IMR-90 (cell line): ENCODE data around the gene SBSN. TPM values are rescaled to one million over a fixed set of nuclear protein-coding genes. Genes with fewer than 3 reads are reported as not detected.

Experiments used
- ATAC-seq: fragments of 200-7000 bp; cut with Tn5 transposase; 2 replicates; pipeline ENCODE4 v1.9.1; 2020; ENCODE audit warnings: low read depth, mild to moderate bottlenecking, moderate library complexity
- BruUV-seq: library from RNA; stranded (reverse); fragments of 400-500 nt; replicated peaks from 2 replicates; lab custom pipeline; 2021; lab: Mats Ljungman, UMichigan
- CTCF ChIA-PET: fragments of 300-600 bp; formaldehyde crosslinking; extraction: SDS; loops from one replicate; lab custom pipeline; 2021; ENCODE audit warnings: antibody characterized with exemption; lab: Yijun Ruan, JAX
- POLR2A ChIA-PET: fragments of 300-600 bp; sonication (Branson Sonifier 250); formaldehyde crosslinking; loops from one replicate; lab custom pipeline; 2022; ENCODE audit warnings: antibody characterized with exemption; ENCODE audit not compliant: unreplicated experiment; lab: Charles Lee
- DNase-seq: peaks from one replicate; pipeline ENCODE4 v3.0.0; 2013
- H2AFZ ChIP-seq: replicated peaks from 2 replicates; pipeline ENCODE3; 2013; ENCODE audit warnings: low read length, mild to moderate bottlenecking; ENCODE audit not compliant: poor library complexity
- H2AK5ac ChIP-seq: 2 replicates; pipeline ENCODE4 v1.6.1; 2013; ENCODE audit warnings: low read depth, low read length, inconsistent platforms
- H2AK9ac ChIP-seq: replicated peaks from 2 replicates; pipeline ENCODE3; 2013; ENCODE audit warnings: mild to moderate bottlenecking, low read depth, low read length, moderate library complexity; ENCODE audit not compliant: poor library complexity
- H2BK120ac ChIP-seq: 2 replicates; pipeline ENCODE4 v1.6.1; 2013; ENCODE audit warnings: low read depth, low read length, inconsistent platforms
- H2BK15ac ChIP-seq: 3 replicates; pipeline ENCODE4 v1.6.1; 2013; ENCODE audit warnings: low read depth, low read length, inconsistent platforms
- H2BK20ac ChIP-seq: 2 replicates; pipeline ENCODE4 v1.6.1; 2013; ENCODE audit warnings: low read depth, mild to moderate bottlenecking, inconsistent platforms, low read length, moderate library complexity
- H2BK5ac ChIP-seq: 2 replicates; pipeline ENCODE4 v1.6.1; 2013; ENCODE audit warnings: mild to moderate bottlenecking, low read depth, low read length, inconsistent platforms; ENCODE audit not compliant: poor library complexity, severe bottlenecking
- H3K14ac ChIP-seq: replicated peaks from 2 replicates; pipeline ENCODE4 v1.6.1; 2013; ENCODE audit warnings: low read depth, low read length, inconsistent platforms
- H3K18ac ChIP-seq: 2 replicates; pipeline ENCODE4 v1.6.1; 2013; ENCODE audit warnings: low read depth, low read length, control low read depth
- H3K23ac ChIP-seq: 2 replicates; pipeline ENCODE4 v1.6.1; 2013; ENCODE audit warnings: low read depth, low read length, inconsistent platforms
- H3K27ac ChIP-seq: 2 replicates; pipeline ENCODE4 v1.5.1; 2013; ENCODE audit warnings: mild to moderate bottlenecking, control low read depth, low read length; ENCODE audit not compliant: insufficient read depth
- H3K27me3 ChIP-seq: 2 replicates; pipeline ENCODE4 v1.6.1; 2013; ENCODE audit warnings: low read length; ENCODE audit not compliant: control insufficient read depth, insufficient read depth
- H3K36me3 ChIP-seq: 2 replicates; pipeline ENCODE4 v1.6.1; 2013; ENCODE audit warnings: low read length, mixed read lengths; ENCODE audit not compliant: control insufficient read depth, insufficient read depth
- H3K4ac ChIP-seq: 2 replicates; pipeline ENCODE4 v1.6.1; 2013; ENCODE audit warnings: low read depth, low read length, inconsistent platforms
- H3K4me1 ChIP-seq: 2 replicates; pipeline ENCODE4 v1.6.1; 2013; ENCODE audit warnings: low read length, mixed read lengths; ENCODE audit not compliant: control insufficient read depth, insufficient read depth
- H3K4me2 ChIP-seq: 2 replicates; pipeline ENCODE4 v1.6.1; 2013; ENCODE audit warnings: low read depth, mild to moderate bottlenecking, control low read depth, low read length, moderate library complexity
- H3K4me3 ChIP-seq: 2 replicates; pipeline ENCODE4 v1.5.1; 2013; ENCODE audit warnings: low read depth, mild to moderate bottlenecking, control low read depth, low read length, moderate library complexity; ENCODE audit not compliant: insufficient read depth
- H3K56ac ChIP-seq: 2 replicates; pipeline ENCODE4 v1.6.1; 2013; ENCODE audit warnings: low read length, inconsistent platforms; ENCODE audit not compliant: insufficient read depth; ENCODE audit errors: extremely low read depth
- H3K79me1 ChIP-seq, 2 experiments: 2 replicates each; pipeline ENCODE4 v1.6.1; 2013; ENCODE audit warnings: low read length in 2 of 2, inconsistent platforms in 1 of 2, low read depth in 1 of 2
- H3K9ac ChIP-seq: 2 replicates; pipeline ENCODE4 v1.6.1; 2013; ENCODE audit warnings: low read depth, low read length, control low read depth
- H3K9me1 ChIP-seq: 2 replicates; pipeline ENCODE4 v1.6.1; 2013; ENCODE audit warnings: low read length, inconsistent platforms; ENCODE audit not compliant: insufficient read depth
- H3K9me3 ChIP-seq: 2 replicates; pipeline ENCODE4 v1.6.1; 2013; ENCODE audit warnings: low read length; ENCODE audit not compliant: control insufficient read depth, insufficient read depth
- H4K20me1 ChIP-seq: 2 replicates; pipeline ENCODE4 v1.6.1; 2013; ENCODE audit warnings: low read length, inconsistent platforms; ENCODE audit not compliant: insufficient read depth
- H4K5ac ChIP-seq: 2 replicates; pipeline ENCODE4 v1.6.1; 2013; ENCODE audit warnings: mild to moderate bottlenecking, low read depth, low read length, control low read depth
- H4K8ac ChIP-seq, 2 experiments: 2 replicates each; pipeline ENCODE4 v1.6.1; 2013; ENCODE audit warnings: low read depth in 2 of 2, low read length in 2 of 2, control low read depth in 1 of 2, inconsistent platforms in 1 of 2
- H4K91ac ChIP-seq: 2 replicates; pipeline ENCODE4 v1.6.1; 2013; ENCODE audit warnings: low read depth, low read length, inconsistent platforms; ENCODE audit not compliant: insufficient read depth
- BHLHE40 ChIP-seq: fragments of 150-350 bp; IDR thresholded peaks from 2 replicates; pipeline ENCODE4 v1.6.1; 2016; ENCODE audit warnings: mild to moderate bottlenecking, low read depth, low read length
- CEBPB ChIP-seq: IDR thresholded peaks from 2 replicates; pipeline ENCODE4 v1.6.1; 2012; ENCODE audit warnings: low read depth, low read length, improper control_type of control experiment
- CHD1 ChIP-seq: IDR thresholded peaks from 2 replicates; pipeline ENCODE4 v1.6.1; 2012; ENCODE audit warnings: low read depth, low read length, improper control_type of control experiment
- FOS ChIP-seq: fragments of 150-350 bp; IDR thresholded peaks from 2 replicates; pipeline ENCODE4 v1.6.1; 2016; ENCODE audit warnings: low read depth, low read length
- MAZ ChIP-seq: IDR thresholded peaks from 2 replicates; pipeline ENCODE4 v1.6.1; 2012; ENCODE audit warnings: low read depth, mild to moderate bottlenecking, low read length, improper control_type of control experiment, moderate library complexity, borderline replicate concordance
- MXI1 ChIP-seq: IDR thresholded peaks from 2 replicates; pipeline ENCODE4 v1.6.1; 2012; ENCODE audit warnings: low read depth, mild to moderate bottlenecking, low read length, moderate library complexity, borderline replicate concordance
- RCOR1 ChIP-seq: IDR thresholded peaks from 2 replicates; pipeline ENCODE4 v1.6.1; 2012; ENCODE audit warnings: mild to moderate bottlenecking, low read length, improper control_type of control experiment; ENCODE audit not compliant: insufficient replicate concordance
- RFX5 ChIP-seq: IDR thresholded peaks from 2 replicates; pipeline ENCODE4 v1.8.0; 2012; ENCODE audit warnings: low read depth, mild to moderate bottlenecking, low read length, moderate library complexity
- SMC3 ChIP-seq: fragments of 150-350 bp; IDR thresholded peaks from 2 replicates; pipeline ENCODE4 v1.6.1; 2016; ENCODE audit warnings: low read depth, mild to moderate bottlenecking, antibody characterized with exemption, low read length, moderate library complexity
- WGBS, 2 experiments: methylation state at CpG; one replicate each; pipeline versions ENCODE4 v1.1.5 to v1.1.7; 2013; ENCODE audit warnings: missing lambda C conversion rate in 2 of 2; ENCODE audit not compliant: insufficient read length in 1 of 2; ENCODE audit errors: extremely low coverage in 2 of 2; 5-methylcytosine and 5-hydroxymethylcytosine counted together
- dilution Hi-C: fragments of 300-500 bp; cut with HindIII; formaldehyde crosslinking; loops from one replicate; pipeline ENCODE4 v1.14.3; 2018; ENCODE audit warnings: low sequenced_read_pairs; ENCODE audit not compliant: unreplicated experiment
- in situ Hi-C: fragments of 300-500 bp; cut with MboI; formaldehyde crosslinking; loops from 3 replicates; pipeline ENCODE4 v1.14.3; 2019; ENCODE audit warnings: low sequenced_read_pairs, inconsistent platforms, mixed read lengths
- intact Hi-C: fragments of 100-400 bp; cut with micrococcal nuclease; formaldehyde crosslinking; loops from 2 replicates; pipeline ENCODE4 v1.10.0; 2022
- polyA plus RNA-seq, 3 experiments: library from polyadenylated mRNA; depleted of rRNA; stranded (reverse); fragments of >200 nt; gene quantifications; 2 replicates each; pipeline ENCODE4 v1.2.3, GENCODE V29; 2012; ENCODE audit warnings: low replicate concordance in 1 of 3
- total RNA-seq: library from RNA; depleted of rRNA; stranded (reverse); fragments of >200 nt; gene quantifications from 2 replicates; pipeline ENCODE4 v1.2.3, GENCODE V29; 2012
- TF ChIP-seq, protein P1 (sequence below): conservative IDR thresholded peaks from 2 replicates; pipeline ENCODE4 v1.5.1; 2012; ENCODE audit warnings: mild to moderate bottlenecking, low read depth, low read length, improper control_type of control experiment
- TF ChIP-seq, protein P2 (sequence below): fragments of 150-350 bp; IDR thresholded peaks from 2 replicates; pipeline ENCODE4 v1.6.1; 2016; ENCODE audit warnings: low read depth, mild to moderate bottlenecking, low read length, moderate library complexity, borderline replicate concordance

Gene SBSN
- total and polyA plus RNA-seq, 2 of the 4 experiments (the other 2 are of a cell fraction), result 0.72 to 6.4 TPM

DNA sequence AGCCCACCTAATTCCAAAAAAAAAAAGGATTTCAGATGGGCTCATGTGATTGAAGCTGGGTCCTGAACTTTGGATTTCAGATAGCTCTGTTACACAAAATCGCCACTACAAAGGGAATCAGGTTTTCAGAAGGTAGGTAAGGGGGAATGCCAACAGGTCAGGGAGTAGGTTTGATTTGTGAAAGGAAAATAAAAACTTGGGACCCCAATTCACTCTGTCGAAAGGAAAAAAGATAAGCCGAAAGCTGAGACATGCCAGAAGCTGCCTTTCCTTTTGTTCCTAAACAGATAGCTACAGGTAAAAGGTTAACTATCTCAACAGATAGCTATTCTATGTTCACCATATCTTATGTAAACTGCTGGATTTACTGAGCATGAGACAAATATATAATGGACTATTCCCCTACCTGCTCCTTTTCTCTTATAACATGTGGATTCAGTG lies 41.8 kb downstream of the SBSN start:
- H3K4me3 ChIP-seq, result no peak overlapping the region
- BruUV-seq, result no TSS peak
- DNase-seq (no peak), ATAC-seq (no peak)
- H2AFZ ChIP-seq, result no peak overlapping the region
- no peak overlapping the region for H3K23ac ChIP-seq
- H4K20me1 ChIP-seq, result no peaks in the 10 kb centered on the region
- CTCF ChIA-PET, result interaction anchor here (1.0 kb wide), 1 partner anchor 8 kb away, joined by 3 read pairs; no protein-coding TSS in a partner anchor
- H3K56ac ChIP-seq, result no peak overlapping the region
- in situ Hi-C loops, result no loop called here
- H3K36me3 ChIP-seq, result no peaks in the 10 kb centered on the region
- H3K9me3 ChIP-seq, result no peaks in the 10 kb centered on the region
- H2BK15ac ChIP-seq, result no peak overlapping the region
- H2BK120ac ChIP-seq, result no peak overlapping the region
- H3K14ac ChIP-seq, result no peak overlapping the region
- no peak overlapping the region for H2AK5ac ChIP-seq
- intact Hi-C loops, result no loop called here
- POLR2A ChIA-PET, result no interaction called here
- 80% methylated on average over 1 of the region's 3 CpGs; no CpG with 5 or more reads in 1 of the 2 experiments for WGBS, 2 experiments
- H3K9me1 ChIP-seq, result no peaks in the 10 kb centered on the region
- H4K5ac ChIP-seq, result no peak overlapping the region
- H3K9ac ChIP-seq, result no peak overlapping the region
- H3K18ac ChIP-seq, result no peak overlapping the region
- H2BK20ac ChIP-seq, result no peak overlapping the region
- H3K4me2 ChIP-seq, result no peak overlapping the region
- H3K4ac ChIP-seq, result no peak overlapping the region
- no peak overlapping the region for H4K8ac ChIP-seq
- no peaks in the 10 kb centered on the region for H3K4me1 ChIP-seq
- no peak for TF ChIP-seq MAZ
- TF ChIP-seq RFX5, result no peak
- TF ChIP-seq RCOR1, result no peak
- no peak for TF ChIP-seq CEBPB
- TF ChIP-seq, protein P1, sequence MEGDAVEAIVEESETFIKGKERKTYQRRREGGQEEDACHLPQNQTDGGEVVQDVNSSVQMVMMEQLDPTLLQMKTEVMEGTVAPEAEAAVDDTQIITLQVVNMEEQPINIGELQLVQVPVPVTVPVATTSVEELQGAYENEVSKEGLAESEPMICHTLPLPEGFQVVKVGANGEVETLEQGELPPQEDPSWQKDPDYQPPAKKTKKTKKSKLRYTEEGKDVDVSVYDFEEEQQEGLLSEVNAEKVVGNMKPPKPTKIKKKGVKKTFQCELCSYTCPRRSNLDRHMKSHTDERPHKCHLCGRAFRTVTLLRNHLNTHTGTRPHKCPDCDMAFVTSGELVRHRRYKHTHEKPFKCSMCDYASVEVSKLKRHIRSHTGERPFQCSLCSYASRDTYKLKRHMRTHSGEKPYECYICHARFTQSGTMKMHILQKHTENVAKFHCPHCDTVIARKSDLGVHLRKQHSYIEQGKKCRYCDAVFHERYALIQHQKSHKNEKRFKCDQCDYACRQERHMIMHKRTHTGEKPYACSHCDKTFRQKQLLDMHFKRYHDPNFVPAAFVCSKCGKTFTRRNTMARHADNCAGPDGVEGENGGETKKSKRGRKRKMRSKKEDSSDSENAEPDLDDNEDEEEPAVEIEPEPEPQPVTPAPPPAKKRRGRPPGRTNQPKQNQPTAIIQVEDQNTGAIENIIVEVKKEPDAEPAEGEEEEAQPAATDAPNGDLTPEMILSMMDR, result no peak
- TF ChIP-seq, protein P2, sequence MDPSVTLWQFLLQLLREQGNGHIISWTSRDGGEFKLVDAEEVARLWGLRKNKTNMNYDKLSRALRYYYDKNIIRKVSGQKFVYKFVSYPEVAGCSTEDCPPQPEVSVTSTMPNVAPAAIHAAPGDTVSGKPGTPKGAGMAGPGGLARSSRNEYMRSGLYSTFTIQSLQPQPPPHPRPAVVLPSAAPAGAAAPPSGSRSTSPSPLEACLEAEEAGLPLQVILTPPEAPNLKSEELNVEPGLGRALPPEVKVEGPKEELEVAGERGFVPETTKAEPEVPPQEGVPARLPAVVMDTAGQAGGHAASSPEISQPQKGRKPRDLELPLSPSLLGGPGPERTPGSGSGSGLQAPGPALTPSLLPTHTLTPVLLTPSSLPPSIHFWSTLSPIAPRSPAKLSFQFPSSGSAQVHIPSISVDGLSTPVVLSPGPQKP, result no peak
- TF ChIP-seq BHLHE40, result no peak
- no peak for TF ChIP-seq MXI1
- no peak for TF ChIP-seq SMC3
- TF ChIP-seq FOS, result no peak
- TF ChIP-seq CHD1, result no peak
- peaks cover 25% of the 10 kb centered on the region for H3K27me3 ChIP-seq
- H3K79me1 ChIP-seq, result no peaks in the 10 kb centered on the region
- dilution Hi-C loops, result no loop called here
- H2AK9ac ChIP-seq, result no peak overlapping the region
- H3K27ac ChIP-seq, result no peak overlapping the region
- H2BK5ac ChIP-seq, result no peak overlapping the region
- no peak overlapping the region for H4K91ac ChIP-seq
